Central memory CD4-positive, alpha-beta T cell (primary cell): ENCODE measurements around the gene USP6.
"Not testable (repeated sequence)": the region's sequence is repeated elsewhere in the genome, so short reads cannot be mapped to it uniquely, and the experiment has no call there.

ENCODE experiments used
- DNase-seq: peaks from one replicate; pipeline ENCODE4 v3.0.0; 2022

The USP6 gene

GRCh38 chr17:5194346-5194745, 78.5 kb downstream of the USP6 start:
- no peak for DNase-seq

- DNase-seq, result no peak
These were observed 82.6 kb downstream of the USP6 start for GRCh38 chr17:5198472-5198871.

GRCh38 chr17:5200360-5200759, 84.5 kb downstream of the USP6 start:
- no peak for DNase-seq

- no peak for DNase-seq
These were observed 85.2 kb downstream of the USP6 start for GRCh38 chr17:5201011-5201410.

GRCh38 chr17:5203178-5203907, 87.5 kb downstream of the USP6 start:
- no peak for DNase-seq

GRCh38 chr17:5203908-5204294, 88.1 kb downstream of the USP6 start:
- no peak for DNase-seq

GRCh38 chr17:5209396-5209795, 93.6 kb downstream of the USP6 start:
- no peak for DNase-seq

- no peak for DNase-seq
These were observed 94.3 kb downstream of the USP6 start for GRCh38 chr17:5210091-5210490.

- DNase-seq, result no peak
These were observed 94.9 kb downstream of the USP6 start for GRCh38 chr17:5210614-5211252.

- no peak for DNase-seq
These were observed 95.6 kb downstream of the USP6 start for GRCh38 chr17:5211458-5211857.

GRCh38 chr17:5217562-5217961, 101.7 kb downstream of the USP6 start:
- not testable (repeated sequence) for DNase-seq

- DNase-seq, result no peak
These were observed 103.7 kb downstream of the USP6 start for GRCh38 chr17:5219536-5219935.

- no peak for DNase-seq
These were observed 104.2 kb downstream of the USP6 start for GRCh38 chr17:5220074-5220473.

- not testable (repeated sequence) for DNase-seq
These were observed 106.1 kb downstream of the USP6 start for GRCh38 chr17:5221912-5222311.
